ENCODE results near the gene ENG. TPM values are rescaled to one million over a fixed set of nuclear protein-coding genes. Genes with fewer than 3 reads are reported as not detected.

Gene ENG
- total and polyA plus RNA-seq, 2 donors from 2014 or later, result 135 to 158 TPM

DNA sequence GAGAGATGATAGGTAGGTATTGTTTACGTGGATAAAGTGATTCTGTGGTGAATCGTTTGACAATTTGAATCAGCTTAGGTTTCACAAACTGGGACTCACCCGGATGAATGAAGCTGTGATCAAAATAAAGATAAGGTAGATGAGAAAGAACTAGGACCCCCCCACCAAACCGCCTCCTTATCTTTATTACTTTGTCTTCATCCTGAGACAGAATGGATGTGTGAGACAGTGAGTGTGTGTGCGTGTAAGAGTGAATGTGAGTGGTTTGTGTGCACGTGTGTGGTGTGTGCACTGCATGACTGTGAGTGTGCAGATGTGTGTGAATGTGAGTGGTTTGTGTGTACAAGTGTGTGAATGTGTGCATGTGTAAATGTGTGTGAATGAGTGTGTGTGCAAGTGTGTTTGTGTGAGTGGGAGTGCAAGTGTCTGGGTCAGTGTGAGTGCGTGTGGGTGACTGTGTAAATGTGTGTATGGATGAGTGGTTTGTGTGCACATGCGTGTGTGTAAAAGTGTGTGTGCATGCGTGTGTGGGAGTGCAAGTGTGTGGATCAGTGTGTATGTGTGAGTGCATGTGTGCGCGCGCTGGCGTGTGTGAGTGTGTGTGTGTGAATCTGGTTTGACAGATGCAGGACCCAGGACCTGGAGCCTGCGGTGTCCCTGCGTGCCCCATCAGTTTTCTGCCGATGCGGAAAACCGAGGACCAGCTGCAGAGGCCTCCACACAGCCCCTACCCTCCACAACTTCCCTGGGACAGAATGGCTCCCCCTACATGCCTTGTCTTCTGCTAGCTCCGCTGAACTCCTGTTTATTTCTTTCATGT is 11.4 kb upstream of the ENG start:
- DNase-seq (no peak), FAIRE-seq (no peak)
- Histone ChIP-seq H3K4me1 (ENCODE audit: control insufficient read depth in 2 of 3, insufficient read depth in 2 of 3, low read depth in 1 of 3, low read length in 3 of 3) (peaks cover 2 to 32% (median 4%) of the 10 kb centered on the region in 3 donors), H3K36me3 (ENCODE audit: control insufficient read depth in 2 of 3, insufficient read depth in 3 of 3, low read length in 3 of 3) (peaks cover 0 to under 1% (median 0%) of the 10 kb centered on the region in 3 donors), H3K9me3 (ENCODE audit: control insufficient read depth in 2 of 3, insufficient read depth in 1 of 3, low read length in 3 of 3) (no peaks in the 10 kb centered on the region), H3K27me3 (ENCODE audit: control insufficient read depth, insufficient read depth, low read length) (no peaks in the 10 kb centered on the region), H3K4me3 (ENCODE audit: low read length in 3 of 3) (no peak overlapping the region), H3K27ac (ENCODE audit: low read depth in 2 of 2, low read length in 2 of 2) (no peak overlapping the region), H3K9ac (ENCODE audit: low read length in 3 of 3) (no peak overlapping the region)
- intact Hi-C loops (cut with DNase I), result no loop called here
- TF ChIP-seq, protein P1, sequence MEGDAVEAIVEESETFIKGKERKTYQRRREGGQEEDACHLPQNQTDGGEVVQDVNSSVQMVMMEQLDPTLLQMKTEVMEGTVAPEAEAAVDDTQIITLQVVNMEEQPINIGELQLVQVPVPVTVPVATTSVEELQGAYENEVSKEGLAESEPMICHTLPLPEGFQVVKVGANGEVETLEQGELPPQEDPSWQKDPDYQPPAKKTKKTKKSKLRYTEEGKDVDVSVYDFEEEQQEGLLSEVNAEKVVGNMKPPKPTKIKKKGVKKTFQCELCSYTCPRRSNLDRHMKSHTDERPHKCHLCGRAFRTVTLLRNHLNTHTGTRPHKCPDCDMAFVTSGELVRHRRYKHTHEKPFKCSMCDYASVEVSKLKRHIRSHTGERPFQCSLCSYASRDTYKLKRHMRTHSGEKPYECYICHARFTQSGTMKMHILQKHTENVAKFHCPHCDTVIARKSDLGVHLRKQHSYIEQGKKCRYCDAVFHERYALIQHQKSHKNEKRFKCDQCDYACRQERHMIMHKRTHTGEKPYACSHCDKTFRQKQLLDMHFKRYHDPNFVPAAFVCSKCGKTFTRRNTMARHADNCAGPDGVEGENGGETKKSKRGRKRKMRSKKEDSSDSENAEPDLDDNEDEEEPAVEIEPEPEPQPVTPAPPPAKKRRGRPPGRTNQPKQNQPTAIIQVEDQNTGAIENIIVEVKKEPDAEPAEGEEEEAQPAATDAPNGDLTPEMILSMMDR (IDR thresholded peaks at IDR 0.05; ENCODE audit: borderline replicate concordance, extremely low read depth, insufficient read depth), result no peak

DNA sequence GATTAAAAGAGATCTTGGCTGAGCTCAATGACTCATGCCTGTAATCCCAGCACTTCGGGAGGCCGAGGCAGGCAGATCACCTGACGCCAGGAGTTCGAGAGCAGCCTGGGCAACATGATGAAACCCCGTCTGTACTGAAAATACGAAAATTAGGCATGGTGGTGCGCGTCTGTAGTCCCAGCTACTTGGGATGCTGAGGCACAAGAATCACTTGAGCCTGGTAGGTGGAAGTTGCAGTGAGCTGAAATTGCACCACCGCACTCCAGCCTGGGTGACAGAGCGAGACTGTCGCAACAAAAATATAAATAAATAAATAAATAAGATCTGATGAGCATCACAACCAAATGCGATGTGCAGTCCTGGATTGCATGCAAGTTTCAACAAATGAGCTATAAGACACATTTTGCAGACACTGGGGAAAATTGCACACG is 8.7 kb upstream of the ENG start:
- FAIRE-seq (no peak), DNase-seq (no peak)
- Histone ChIP-seq H3K4me3 (ENCODE audit: low read length in 3 of 3) (no peak overlapping the region), H3K9ac (ENCODE audit: low read length in 3 of 3) (no peak overlapping the region), H3K4me1 (ENCODE audit: control insufficient read depth in 2 of 3, insufficient read depth in 2 of 3, low read depth in 1 of 3, low read length in 3 of 3) (peaks cover 2 to 35% (median 4%) of the 10 kb centered on the region in 3 donors), H3K27me3 (ENCODE audit: control insufficient read depth, insufficient read depth, low read length) (no peaks in the 10 kb centered on the region), H3K27ac (ENCODE audit: low read depth in 2 of 2, low read length in 2 of 2) (peak overlapping the region; percentile 76 to 90), H3K36me3 (ENCODE audit: control insufficient read depth in 2 of 3, insufficient read depth in 3 of 3, low read length in 3 of 3) (no peaks in the 10 kb centered on the region), H3K9me3 (ENCODE audit: control insufficient read depth in 2 of 3, insufficient read depth in 1 of 3, low read length in 3 of 3) (no peaks in the 10 kb centered on the region)
- intact Hi-C loops (cut with DNase I), result no loop called here
- TF ChIP-seq, protein P1 (IDR thresholded peaks at IDR 0.05; ENCODE audit: borderline replicate concordance, extremely low read depth, insufficient read depth), result no peak

DNA sequence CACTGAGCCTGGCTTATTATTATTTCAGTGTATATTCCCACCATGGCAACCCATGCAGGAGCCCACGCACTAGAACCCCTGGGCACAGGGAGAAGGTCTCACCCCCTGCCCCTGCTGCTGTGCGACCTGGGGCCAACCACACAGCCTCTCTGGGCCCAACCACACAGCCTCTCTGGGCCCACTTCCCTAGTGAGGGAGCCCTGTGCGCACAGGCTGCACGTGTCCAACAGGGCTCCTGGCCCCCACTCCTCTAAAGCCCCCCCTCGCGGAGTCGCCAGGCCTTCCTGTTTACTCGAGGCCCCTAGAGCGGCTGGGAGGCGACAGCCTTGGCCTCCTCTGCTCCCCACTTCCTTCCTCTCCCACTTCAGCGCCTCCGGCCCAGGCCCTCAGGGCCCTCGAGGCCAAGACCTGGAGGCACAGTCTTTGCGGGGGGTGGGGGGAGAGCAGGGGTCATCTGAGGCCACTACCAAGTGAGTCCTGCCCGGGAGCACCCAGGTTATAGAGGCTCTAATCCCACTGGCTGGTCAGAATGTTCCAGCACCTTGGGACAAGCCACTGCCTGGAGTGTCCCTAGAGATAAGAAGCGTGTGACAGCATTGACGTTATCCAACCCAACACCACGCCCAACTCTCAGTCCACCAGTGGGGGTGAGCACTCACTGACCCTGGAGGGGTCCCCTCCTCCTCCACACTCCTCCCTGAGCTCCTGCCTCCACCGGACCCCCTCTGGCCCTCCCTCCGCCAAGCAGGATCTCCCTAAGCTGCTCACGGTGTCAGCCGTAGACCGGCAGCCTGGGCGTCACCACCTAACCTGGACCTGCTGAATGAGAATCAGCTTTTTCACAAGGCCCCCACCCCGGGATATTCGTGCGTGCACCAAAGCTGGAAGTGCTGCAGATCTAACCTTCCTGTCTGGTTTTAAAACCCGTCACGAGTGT is 7.9 kb upstream of the ENG start:
- Histone ChIP-seq H3K27ac (ENCODE audit: low read depth in 2 of 2, low read length in 2 of 2) (peak overlapping the region; percentile 76 to 90), H3K36me3 (ENCODE audit: control insufficient read depth in 2 of 3, insufficient read depth in 3 of 3, low read length in 3 of 3) (no peaks in the 10 kb centered on the region), H3K27me3 (ENCODE audit: control insufficient read depth, insufficient read depth, low read length) (no peaks in the 10 kb centered on the region), H3K9ac (ENCODE audit: low read length in 3 of 3) (peak overlapping the region in 1 of 3 donors; percentile 47), H3K4me1 (ENCODE audit: control insufficient read depth in 2 of 3, insufficient read depth in 2 of 3, low read depth in 1 of 3, low read length in 3 of 3) (peaks cover 2 to 40% (median 4%) of the 10 kb centered on the region in 3 donors), H3K9me3 (ENCODE audit: control insufficient read depth in 2 of 3, insufficient read depth in 1 of 3, low read length in 3 of 3) (no peaks in the 10 kb centered on the region), H3K4me3 (ENCODE audit: low read length in 3 of 3) (no peak overlapping the region)
- no peak for FAIRE-seq
- TF ChIP-seq, protein P1 (IDR thresholded peaks at IDR 0.05; ENCODE audit: borderline replicate concordance, extremely low read depth, insufficient read depth), result no peak
- DNase-seq, result peak; percentile 58 to 94 (median 65)
- intact Hi-C loops (cut with DNase I), result no loop called here
